GM19035 (cell line): ENCODE measurements around the gene TCF7L2.

ENCODE experiments used
- ATAC-seq: cut with Tn5 transposase; IDR thresholded peaks from one replicate; pipeline ENCODE4 v1.9.1; 2021; ENCODE audit not compliant: unreplicated experiment

TCF7L2 gene

GRCh38 chr10:112949875-112950507, at the start of gene TCF7L2:
Gene TCF7L2, plus strand, starts transcription at chr10:112950247. Its CDS starts 510 bp downstream, at chr10:112950757.
- no peak for ATAC-seq

GRCh38 chr10:112902730-112903129, 47.3 kb upstream of the TCF7L2 start:
- no peak for ATAC-seq

DNA sequence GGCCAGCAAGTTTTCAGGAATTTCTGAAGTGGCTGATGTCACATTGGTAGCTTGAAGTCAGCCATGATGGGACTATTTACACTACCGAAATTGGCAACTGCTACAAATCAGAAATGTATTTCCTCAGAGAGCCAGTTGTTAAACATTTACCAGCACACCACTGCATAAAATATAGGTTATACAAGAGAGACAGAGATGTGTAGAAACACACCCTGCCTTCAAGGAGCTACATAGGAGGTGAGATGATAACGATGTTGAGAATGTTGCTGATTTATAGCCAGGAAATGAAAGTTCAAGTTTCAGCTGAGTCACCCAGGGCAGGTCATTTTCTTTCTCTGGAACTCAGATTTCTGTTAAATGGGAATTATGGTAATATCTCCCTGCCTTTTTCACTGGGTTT, 46.0 kb upstream of the TCF7L2 start:
- no peak for ATAC-seq

- ATAC-seq: no peak
Measured at GRCh38 chr10:112906945-112907344, 43.1 kb upstream of the TCF7L2 start.

DNA sequence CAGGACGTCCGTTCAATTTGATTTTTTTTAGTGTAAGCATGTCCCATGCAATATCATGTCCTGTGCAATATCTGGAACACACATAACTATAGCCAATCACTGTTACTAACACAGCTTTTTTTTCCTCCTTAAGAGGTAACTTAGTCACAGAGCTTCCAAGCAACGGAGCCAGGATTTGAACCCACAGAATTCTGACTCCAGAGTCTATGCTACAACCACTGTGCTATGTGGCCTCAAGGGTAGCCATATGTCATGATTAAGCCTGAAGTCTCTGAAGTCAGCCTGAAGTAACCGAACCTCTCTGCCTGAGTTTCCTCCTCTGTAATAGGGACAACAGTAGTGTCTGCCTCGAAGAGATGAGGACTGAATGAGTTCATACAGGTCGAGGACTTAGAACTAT, 42.2 kb upstream of the TCF7L2 start:
- no peak for ATAC-seq

GRCh38 chr10:112911206-112911605, 38.8 kb upstream of the TCF7L2 start:
- no peak for ATAC-seq

GRCh38 chr10:112912410-112912928, 37.6 kb upstream of the TCF7L2 start:
- ATAC-seq: no peak

- no peak for ATAC-seq
Measured at GRCh38 chr10:112913255-112913654, 36.8 kb upstream of the TCF7L2 start.

- ATAC-seq: no peak
Measured at GRCh38 chr10:112913661-112914287, 36.3 kb upstream of the TCF7L2 start.

- no peak for ATAC-seq
Measured at GRCh38 chr10:112914288-112914952, 35.6 kb upstream of the TCF7L2 start.

- no peak for ATAC-seq
Measured at GRCh38 chr10:112915590-112916572, 34.2 kb upstream of the TCF7L2 start.

DNA sequence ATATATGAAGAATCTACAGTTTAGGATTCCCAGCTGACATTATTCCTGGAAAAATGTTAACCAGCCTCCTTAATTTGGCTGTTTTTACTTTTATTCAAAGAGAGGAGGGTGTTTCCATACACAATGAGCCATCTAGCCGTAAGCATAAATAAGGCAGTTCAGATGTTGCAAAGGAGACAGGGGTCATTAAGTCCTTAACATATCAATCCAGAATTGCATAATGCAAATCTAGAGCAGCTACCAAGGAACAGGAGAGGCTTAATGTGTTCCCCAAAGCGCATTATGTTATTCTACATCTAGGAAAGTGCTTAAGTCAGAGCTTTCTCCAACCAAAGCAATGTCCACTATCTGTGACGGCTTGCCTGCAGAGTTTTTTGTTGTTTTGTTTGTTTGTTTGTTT, 32.4 kb upstream of the TCF7L2 start:
- ATAC-seq: no peak

DNA sequence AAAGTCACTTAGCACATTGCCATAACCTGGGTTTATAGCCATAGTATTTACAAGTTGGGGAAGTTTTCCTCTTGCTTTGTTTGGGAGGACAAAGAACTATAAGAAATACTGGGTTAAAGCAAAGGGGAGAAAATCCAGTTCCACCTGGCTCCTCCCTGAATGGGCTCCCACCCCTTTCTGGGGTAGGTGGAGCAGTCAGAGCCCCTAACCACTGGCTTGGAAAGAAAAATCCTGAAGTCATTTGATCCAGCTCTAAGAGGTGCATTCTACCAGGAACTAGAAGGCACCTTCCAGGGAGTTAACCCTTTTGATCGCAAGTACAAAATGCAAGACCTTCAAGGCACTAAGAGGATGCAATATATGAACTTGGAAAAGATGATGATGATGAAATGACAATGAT, 31.3 kb upstream of the TCF7L2 start:
- ATAC-seq: no peak

- ATAC-seq: no peak
Measured at GRCh38 chr10:112919721-112920120, 30.3 kb upstream of the TCF7L2 start.

- ATAC-seq: no peak
Measured at GRCh38 chr10:112926906-112927688, 22.9 kb upstream of the TCF7L2 start.

DNA sequence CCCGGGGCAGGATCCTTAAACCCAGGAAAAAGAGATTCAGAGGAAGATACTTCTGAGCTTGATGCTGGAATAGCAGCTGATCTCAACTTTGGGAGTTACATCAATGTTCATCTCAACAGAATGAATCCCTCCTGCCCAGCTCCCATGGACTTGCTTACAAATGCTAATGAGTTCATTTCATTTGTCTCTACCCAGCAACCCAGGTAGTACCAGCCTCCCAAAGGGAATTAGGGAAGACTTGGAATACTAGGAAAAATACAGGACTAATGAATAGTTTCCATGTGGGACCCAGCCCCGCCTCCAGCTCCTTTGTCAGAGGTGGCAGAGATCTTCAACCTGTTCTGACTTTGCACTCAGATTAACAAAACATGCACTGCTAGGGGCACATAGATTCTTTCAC, 22.1 kb upstream of the TCF7L2 start:
- no peak for ATAC-seq

- no peak for ATAC-seq
Measured at GRCh38 chr10:112932658-112933057, 17.4 kb upstream of the TCF7L2 start.

GRCh38 chr10:112934193-112934592, 15.9 kb upstream of the TCF7L2 start:
- no peak for ATAC-seq

DNA sequence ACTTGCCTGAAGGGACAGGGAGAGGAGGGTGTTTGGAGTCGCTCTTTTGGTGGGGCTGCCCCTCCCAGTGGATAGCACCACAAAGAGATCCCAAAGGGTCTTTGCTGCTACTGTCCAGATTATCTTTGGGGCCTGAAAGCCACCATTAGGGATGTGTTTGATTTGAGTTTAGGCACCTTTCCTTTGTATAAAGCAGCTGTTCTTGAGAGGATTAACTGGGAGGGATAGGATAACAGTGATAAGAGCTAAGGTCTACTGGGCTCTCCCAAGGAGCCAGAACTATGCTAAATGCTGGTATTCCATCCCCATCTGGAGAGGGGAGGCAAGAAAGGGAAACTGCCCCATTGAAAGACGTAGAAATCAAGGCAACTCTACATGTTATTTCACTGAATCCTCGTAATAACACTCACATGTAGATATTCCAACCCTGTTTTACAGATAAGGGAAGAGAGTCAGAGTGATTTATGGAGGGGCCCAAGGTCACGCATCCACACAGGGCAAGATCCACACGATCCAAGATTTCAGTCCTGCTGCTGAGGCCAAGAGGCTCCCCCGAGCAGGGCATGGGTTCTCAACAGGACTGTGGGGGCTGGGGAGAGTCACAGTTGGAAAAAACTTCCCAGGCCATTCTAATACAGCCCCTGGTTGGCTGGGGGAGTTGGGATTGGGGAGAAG, 11.1 kb upstream of the TCF7L2 start:
- no peak for ATAC-seq

DNA sequence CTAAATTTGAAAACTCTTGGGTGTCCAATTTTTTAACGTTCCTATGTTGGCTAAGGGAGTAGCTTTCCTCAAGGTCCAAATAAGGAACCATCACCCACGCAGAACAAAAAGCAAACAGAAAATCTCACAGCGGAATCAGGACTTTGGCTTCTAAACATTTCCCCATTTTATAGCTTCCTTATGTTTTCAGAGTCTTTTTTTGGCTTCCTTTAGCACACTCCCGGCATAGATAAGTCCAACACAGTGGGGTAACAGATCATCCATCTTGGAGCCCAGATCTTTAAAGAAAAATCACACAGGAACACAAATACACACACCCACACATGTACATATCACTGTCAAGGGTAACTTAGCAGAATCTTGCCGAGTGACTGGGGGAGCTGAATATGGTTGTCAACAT, 4.2 kb upstream of the TCF7L2 start:
- no peak for ATAC-seq
